ENCODE results near the gene PRAMEF14. TPM values are rescaled to one million over a fixed set of nuclear protein-coding genes. Genes with fewer than 3 reads are reported as not detected.
"Not testable (repeated sequence)": the region's sequence is repeated elsewhere in the genome, so short reads cannot be mapped to it uniquely, and the experiment has no call there.

The PRAMEF14 gene
- total RNA-seq, result not detected

- 68 to 91% methylated on average over 6 to 7 of the region's 7 CpGs for WGBS, 2 donors
- H3K36me3 ChIP-seq; intact Hi-C loops (cut with DNase I); H3K4me3 ChIP-seq (replicated peaks in 1 of 3); H3K9me3 ChIP-seq; H3K4me1 ChIP-seq; DNase-seq; H3K27ac ChIP-seq; H3K27me3 ChIP-seq: not testable (repeated sequence)
Observed at GRCh38 chr1:13347034-13347433, at the start of gene PRAMEF14. Gene PRAMEF14 (minus strand): TSS chr1:13347134. CDS start chr1:13345314, 1,820 bp downstream.

GRCh38 chr1:13395311-13395710 lies 48.4 kb upstream of the PRAMEF14 start:
- H3K27ac ChIP-seq; intact Hi-C loops (cut with DNase I); H3K9me3 ChIP-seq; DNase-seq; H3K36me3 ChIP-seq; H3K27me3 ChIP-seq; H3K4me1 ChIP-seq; H3K4me3 ChIP-seq (replicated peaks in 1 of 3): not testable (repeated sequence)
- 93 to 96% methylated on average over 12 to 16 of the region's 22 CpGs for WGBS, 2 donors

- H3K4me3 ChIP-seq (replicated peaks in 1 of 3); intact Hi-C loops (cut with DNase I); DNase-seq; H3K36me3 ChIP-seq; H3K9me3 ChIP-seq; H3K27me3 ChIP-seq; H3K27ac ChIP-seq; H3K4me1 ChIP-seq: not testable (repeated sequence)
- 79 to 94% methylated on average over 13 to 16 of the region's 32 CpGs for WGBS, 2 donors
Observed at GRCh38 chr1:13394761-13395160, 47.8 kb upstream of the PRAMEF14 start.

- H3K27me3 ChIP-seq; H3K4me3 ChIP-seq (replicated peaks in 1 of 3); H3K36me3 ChIP-seq; intact Hi-C loops (cut with DNase I); H3K9me3 ChIP-seq; H3K4me1 ChIP-seq; H3K27ac ChIP-seq; DNase-seq: not testable (repeated sequence)
- 72 to 80% methylated on average over 7 of the region's 7 CpGs for WGBS, 2 donors
Observed at GRCh38 chr1:13393004-13393403, 46.1 kb upstream of the PRAMEF14 start.

GRCh38 chr1:13389332-13389731 lies 42.4 kb upstream of the PRAMEF14 start, which contains the start of gene PRAMEF17:
Gene PRAMEF17 (plus strand): TSS chr1:13389632. CDS start chr1:13389658, 26 bp downstream.
- DNase-seq; H3K4me1 ChIP-seq; H3K36me3 ChIP-seq; H3K4me3 ChIP-seq (replicated peaks in 1 of 3); H3K27me3 ChIP-seq; H3K9me3 ChIP-seq; intact Hi-C loops (cut with DNase I); H3K27ac ChIP-seq: not testable (repeated sequence)

DNA sequence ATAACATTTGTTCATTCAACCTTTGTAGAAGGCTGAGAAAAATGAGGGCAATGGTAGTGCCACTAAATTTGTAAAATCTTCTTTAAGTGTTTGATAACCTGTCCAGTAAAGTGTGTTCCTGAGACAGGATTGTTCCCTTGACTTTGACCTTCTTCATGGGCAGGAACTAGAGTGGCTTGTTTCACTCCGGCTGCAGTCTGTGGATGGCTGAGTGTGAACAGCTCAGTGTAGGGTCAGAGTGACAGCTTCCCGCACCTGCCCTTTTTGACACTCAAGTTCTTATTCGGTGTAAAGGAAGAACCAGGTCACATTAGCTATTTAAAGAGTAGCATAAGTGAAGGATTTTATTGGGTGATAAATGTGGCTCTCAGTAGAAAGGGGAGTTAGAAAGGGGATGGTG lies 33.4 kb upstream of the PRAMEF14 start:
- H3K27me3 ChIP-seq; H3K27ac ChIP-seq; intact Hi-C loops (cut with DNase I); H3K4me3 ChIP-seq (replicated peaks in 1 of 3); H3K9me3 ChIP-seq; DNase-seq; H3K4me1 ChIP-seq; H3K36me3 ChIP-seq: not testable (repeated sequence)
- WGBS, 2 donors, result 70 to 75% methylated on average over 3 of the region's 3 CpGs

DNA sequence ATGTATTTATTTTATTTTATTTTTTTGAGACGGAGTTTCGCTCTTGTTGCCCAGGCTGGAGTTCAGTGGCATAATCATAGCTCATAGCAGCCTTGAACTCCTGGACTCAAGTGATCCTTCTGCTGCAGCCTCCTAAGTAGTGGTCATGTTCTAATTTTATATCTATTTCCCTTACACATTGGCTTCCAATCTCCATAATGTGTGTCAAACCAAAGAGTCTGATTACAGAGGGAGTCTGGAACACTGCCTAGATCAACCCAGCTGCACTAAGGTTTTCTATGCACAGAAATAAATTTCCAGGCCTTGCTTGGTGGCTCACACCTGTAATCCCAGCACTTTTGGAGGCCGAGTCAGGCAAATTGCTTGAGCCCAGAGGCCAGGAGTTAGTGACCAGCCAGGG lies 32.0 kb upstream of the PRAMEF14 start:
- whole genome bisulfite sequencing, 2 donors, result 83 to 84% methylated on average over 3 of the region's 3 CpGs
- H3K27me3 ChIP-seq; H3K27ac ChIP-seq; intact Hi-C loops (cut with DNase I); H3K4me3 ChIP-seq (replicated peaks in 1 of 3); H3K36me3 ChIP-seq; H3K9me3 ChIP-seq; H3K4me1 ChIP-seq; DNase-seq: not testable (repeated sequence)

DNA sequence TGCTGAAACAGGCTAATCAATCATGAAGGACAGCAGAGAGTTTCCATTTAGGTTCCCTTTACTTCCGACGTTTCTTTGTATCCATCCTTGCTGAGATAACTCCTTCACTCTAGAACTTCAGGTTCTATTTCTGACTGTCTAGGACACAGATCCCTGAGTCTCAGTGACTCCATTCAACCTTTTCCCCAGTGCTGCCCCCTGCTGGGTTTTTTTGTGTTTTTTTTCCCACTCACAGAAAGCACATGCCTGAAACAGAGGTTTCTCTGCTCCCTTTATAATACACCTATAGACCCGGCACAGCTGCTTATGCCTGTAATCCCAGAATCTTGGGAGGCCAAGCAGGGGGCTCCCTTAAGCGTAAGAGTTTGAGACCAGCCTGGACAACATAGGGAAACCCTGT lies 21.6 kb upstream of the PRAMEF14 start:
- intact Hi-C loops (cut with DNase I); H3K9me3 ChIP-seq; H3K36me3 ChIP-seq; H3K27me3 ChIP-seq; H3K4me1 ChIP-seq; H3K4me3 ChIP-seq (replicated peaks in 1 of 3); H3K27ac ChIP-seq: not testable (repeated sequence)
- WGBS, 2 donors, result 73 to 77% methylated on average over 4 of the region's 4 CpGs
- peak; percentile 9 for DNase-seq

DNA sequence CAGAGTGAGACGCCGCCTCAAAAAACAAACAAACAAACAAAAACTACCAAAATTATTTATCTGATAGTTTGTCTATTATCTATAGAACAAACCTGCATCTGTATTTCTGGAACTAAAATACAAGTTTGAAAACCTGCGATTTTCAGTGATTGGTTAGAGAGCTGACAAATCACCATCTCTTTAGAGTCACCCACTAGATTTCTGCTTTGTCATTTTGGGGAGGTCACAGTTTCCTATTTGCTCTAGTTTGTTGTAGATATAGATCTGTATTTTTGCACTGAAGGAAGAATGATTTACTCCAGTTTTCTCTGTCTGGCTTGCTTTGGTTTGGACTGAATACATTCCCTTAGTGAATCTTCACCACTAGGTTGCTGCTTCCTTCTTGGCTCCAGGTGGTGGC lies 19.6 kb upstream of the PRAMEF14 start:
- DNase-seq; H3K9me3 ChIP-seq; H3K27ac ChIP-seq; H3K27me3 ChIP-seq; H3K4me3 ChIP-seq (replicated peaks in 1 of 3); H3K36me3 ChIP-seq; intact Hi-C loops (cut with DNase I); H3K4me1 ChIP-seq: not testable (repeated sequence)
- WGBS, 2 donors, result 92 to 96% methylated on average over 3 of the region's 3 CpGs

DNA sequence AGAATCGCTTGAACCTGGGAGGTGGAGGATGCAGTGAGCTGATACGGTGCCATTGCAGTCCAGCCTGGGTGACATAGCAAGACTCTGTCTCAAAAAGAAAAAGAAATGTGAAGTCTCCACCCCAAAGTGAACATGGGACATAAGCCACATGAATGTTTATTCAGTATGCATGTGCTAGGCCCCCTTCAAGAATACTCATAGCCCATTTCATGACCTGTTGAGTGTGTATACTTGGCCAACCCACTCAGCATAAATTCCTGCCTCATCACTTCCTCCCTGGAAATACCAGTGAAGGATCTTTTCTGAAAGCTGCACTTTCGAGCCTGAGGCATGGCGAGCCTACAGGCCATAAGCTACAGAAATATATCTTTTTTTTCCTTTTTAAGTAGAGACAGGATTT lies 18.0 kb upstream of the PRAMEF14 start:
- 48 to 56% methylated on average over 2 to 3 of the region's 4 CpGs for WGBS, 2 donors
- H3K36me3 ChIP-seq; H3K4me3 ChIP-seq (replicated peaks in 1 of 3); H3K27ac ChIP-seq; intact Hi-C loops (cut with DNase I); DNase-seq; H3K9me3 ChIP-seq; H3K27me3 ChIP-seq; H3K4me1 ChIP-seq: not testable (repeated sequence)

DNA sequence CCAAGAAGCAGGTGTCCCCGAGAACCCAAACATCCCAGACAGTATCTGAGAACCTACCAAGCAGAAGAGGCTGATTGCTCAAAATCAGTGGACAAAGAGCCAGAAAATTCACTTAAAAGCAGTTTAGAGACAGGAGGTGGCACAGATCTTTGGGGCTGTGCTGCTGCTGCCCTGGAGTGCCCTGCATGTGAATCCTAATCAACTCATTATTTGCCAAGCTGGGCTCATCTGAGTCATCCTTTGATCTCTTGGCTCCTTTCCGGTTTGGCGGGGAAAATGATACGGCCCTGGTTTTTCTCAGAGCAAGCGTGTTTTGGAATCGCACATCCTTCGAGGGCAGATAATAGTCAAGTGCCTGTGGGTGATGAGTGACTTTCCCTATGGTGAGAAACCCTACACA lies 15.4 kb upstream of the PRAMEF14 start:
- H3K27me3 ChIP-seq; H3K4me1 ChIP-seq; intact Hi-C loops (cut with DNase I); H3K27ac ChIP-seq; DNase-seq; H3K36me3 ChIP-seq; H3K9me3 ChIP-seq; H3K4me3 ChIP-seq (replicated peaks in 1 of 3): not testable (repeated sequence)
- WGBS, 2 donors, result 100% methylated on average over 1 of the region's 7 CpGs

Data from thyroid gland (tissue), 4 donors.